Neural cell (in vitro differentiated cells): ENCODE data around the gene ABHD17C. TPM values are rescaled to one million over a fixed set of nuclear protein-coding genes. Genes with fewer than 3 reads are reported as not detected.

Source experiments
- H2AFZ ChIP-seq: fragments of 200-600, 300-800 bp; sonication (generic), shearing (Covaris generic); 2 replicates; pipeline ENCODE4 v1.6.0; 2014; ENCODE audit warnings: low read depth, mild to moderate bottlenecking, antibody characterized with exemption, low read length, moderate library complexity
- H3F3A ChIP-seq: fragments of 200-600 bp; shearing (Covaris generic); 2 replicates; pipeline ENCODE4 v1.6.1; 2016; ENCODE audit warnings: mild to moderate bottlenecking, moderate library complexity, mixed read lengths, antibody characterized with exemption, low read length; ENCODE audit not compliant: insufficient read depth, poor library complexity, severe bottlenecking
- H3K27ac ChIP-seq: fragments of 200-600, 300-800 bp; sonication (generic), shearing (Covaris generic); 2 replicates; pipeline ENCODE4 v1.5.1; 2014; ENCODE audit warnings: mild to moderate bottlenecking, low read length, moderate library complexity
- H3K27me3 ChIP-seq: fragments of 300-800, 200-600 bp; sonication (generic), shearing (Covaris generic); 2 replicates; pipeline ENCODE4 v1.6.0; 2014; ENCODE audit warnings: mild to moderate bottlenecking, low read depth, low read length, moderate library complexity; ENCODE audit not compliant: insufficient read depth
- H3K36me3 ChIP-seq: fragments of 300-800, 200-600 bp; sonication (generic), shearing (Covaris generic); 2 replicates; pipeline ENCODE4 v1.5.1; 2014; ENCODE audit warnings: mild to moderate bottlenecking, antibody characterized with exemption, low read length, moderate library complexity; ENCODE audit not compliant: insufficient read depth
- H3K4me2 ChIP-seq: fragments of 300-800, 200-600 bp; sonication (generic), shearing (Covaris generic); 2 replicates; pipeline ENCODE4 v1.6.0; 2014; ENCODE audit warnings: mild to moderate bottlenecking, low read length
- H3K4me3 ChIP-seq: fragments of 300-800, 200-600 bp; sonication (generic), shearing (Covaris generic); 2 replicates; pipeline ENCODE4 v1.5.1; 2014; ENCODE audit warnings: mild to moderate bottlenecking, low read length, moderate library complexity
- H3K79me2 ChIP-seq: fragments of 200-600 bp; shearing (Covaris generic); replicated peaks from 2 replicates; pipeline ENCODE4 v1.6.0; 2014; ENCODE audit warnings: mild to moderate bottlenecking, low read length, moderate library complexity; ENCODE audit not compliant: insufficient read depth
- H3K9ac ChIP-seq: fragments of 300-800, 200-600 bp; sonication (generic), shearing (Covaris generic); 2 replicates; pipeline ENCODE4 v1.6.1; 2016; ENCODE audit warnings: mild to moderate bottlenecking, low read length, mixed read lengths
- H3K9me2 ChIP-seq: fragments of 200-600 bp; shearing (Covaris generic); 2 replicates; pipeline ENCODE4 v1.6.1; 2016; ENCODE audit warnings: mild to moderate bottlenecking, low read length, mixed read lengths; ENCODE audit not compliant: insufficient read depth
- H3K9me3 ChIP-seq: fragments of 200-600, 300-800 bp; sonication (generic), shearing (Covaris generic); 2 replicates; pipeline ENCODE4 v1.6.1; 2016; ENCODE audit warnings: mild to moderate bottlenecking, mixed run types, low read length, moderate library complexity, mixed read lengths
- H4K20me1 ChIP-seq: fragments of 200-600 bp; shearing (Covaris generic); 2 replicates; pipeline ENCODE4 v1.6.1; 2016; ENCODE audit warnings: mild to moderate bottlenecking, mixed run types; ENCODE audit not compliant: insufficient read depth
- CTCF ChIP-seq: fragments of 450-650 bp; IDR thresholded peaks from 2 replicates; pipeline ENCODE4 v1.5.1; 2014; ENCODE audit warnings: antibody characterized with exemption, mild to moderate bottlenecking, moderate library complexity; ENCODE audit not compliant: poor library complexity, severe bottlenecking
- EP300 ChIP-seq: fragments of 450-650 bp; conservative IDR thresholded peaks from 2 replicates; pipeline ENCODE4 v1.6.1; 2014; ENCODE audit warnings: antibody characterized with exemption, mild to moderate bottlenecking, moderate library complexity; ENCODE audit not compliant: poor library complexity, severe bottlenecking
- EZH2 ChIP-seq: fragments of 200-600, 300-800 bp; shearing (Covaris generic), sonication (generic); IDR thresholded peaks from 2 replicates; pipeline ENCODE4 v1.6.1; 2014; ENCODE audit warnings: antibody characterized with exemption, low read length, borderline replicate concordance, mild to moderate bottlenecking; ENCODE audit not compliant: insufficient read depth, poor library complexity, severe bottlenecking
- MXI1 ChIP-seq: fragments of 450-650 bp; conservative IDR thresholded peaks from 2 replicates; pipeline ENCODE4 v1.6.1; 2014; ENCODE audit warnings: antibody characterized with exemption, mild to moderate bottlenecking; ENCODE audit not compliant: poor library complexity, severe bottlenecking
- POLR2AphosphoS5 ChIP-seq: IDR thresholded peaks from 2 replicates; pipeline ENCODE4 v1.6.1; 2012
- RAD21 ChIP-seq: fragments of 450-650 bp; conservative IDR thresholded peaks from 2 replicates; pipeline ENCODE4 v1.6.1; 2014; ENCODE audit warnings: antibody characterized with exemption, mild to moderate bottlenecking, moderate library complexity
- SMC3 ChIP-seq: fragments of 450-650 bp; conservative IDR thresholded peaks from 2 replicates; pipeline ENCODE4 v1.6.1; 2014; ENCODE audit warnings: antibody characterized with exemption, mild to moderate bottlenecking, moderate library complexity; ENCODE audit not compliant: poor library complexity
- TAF1 ChIP-seq: IDR thresholded peaks from 2 replicates; pipeline ENCODE4 v1.6.1; 2012; ENCODE audit warnings: low read depth
- polyA plus RNA-seq: library from polyadenylated mRNA; depleted of rRNA; stranded (reverse); fragments of >200 nt; gene quantifications from 2 replicates; pipeline ENCODE4 v1.2.3, GENCODE V29; 2014
- TF ChIP-seq, protein P1 (sequence below): IDR thresholded peaks from 2 replicates; pipeline ENCODE4 v1.6.1; 2012; ENCODE audit warnings: borderline replicate concordance

Gene ABHD17C
- polyA plus RNA-seq, 1 donor from 2014 or later, result 18.3 TPM

GRCh38 chr15:80783260-80783659 is 88.2 kb downstream of the ABHD17C start:
- TF ChIP-seq POLR2AphosphoS5, result no peak
- TF ChIP-seq EP300, result no peak
- TF ChIP-seq, protein P1, sequence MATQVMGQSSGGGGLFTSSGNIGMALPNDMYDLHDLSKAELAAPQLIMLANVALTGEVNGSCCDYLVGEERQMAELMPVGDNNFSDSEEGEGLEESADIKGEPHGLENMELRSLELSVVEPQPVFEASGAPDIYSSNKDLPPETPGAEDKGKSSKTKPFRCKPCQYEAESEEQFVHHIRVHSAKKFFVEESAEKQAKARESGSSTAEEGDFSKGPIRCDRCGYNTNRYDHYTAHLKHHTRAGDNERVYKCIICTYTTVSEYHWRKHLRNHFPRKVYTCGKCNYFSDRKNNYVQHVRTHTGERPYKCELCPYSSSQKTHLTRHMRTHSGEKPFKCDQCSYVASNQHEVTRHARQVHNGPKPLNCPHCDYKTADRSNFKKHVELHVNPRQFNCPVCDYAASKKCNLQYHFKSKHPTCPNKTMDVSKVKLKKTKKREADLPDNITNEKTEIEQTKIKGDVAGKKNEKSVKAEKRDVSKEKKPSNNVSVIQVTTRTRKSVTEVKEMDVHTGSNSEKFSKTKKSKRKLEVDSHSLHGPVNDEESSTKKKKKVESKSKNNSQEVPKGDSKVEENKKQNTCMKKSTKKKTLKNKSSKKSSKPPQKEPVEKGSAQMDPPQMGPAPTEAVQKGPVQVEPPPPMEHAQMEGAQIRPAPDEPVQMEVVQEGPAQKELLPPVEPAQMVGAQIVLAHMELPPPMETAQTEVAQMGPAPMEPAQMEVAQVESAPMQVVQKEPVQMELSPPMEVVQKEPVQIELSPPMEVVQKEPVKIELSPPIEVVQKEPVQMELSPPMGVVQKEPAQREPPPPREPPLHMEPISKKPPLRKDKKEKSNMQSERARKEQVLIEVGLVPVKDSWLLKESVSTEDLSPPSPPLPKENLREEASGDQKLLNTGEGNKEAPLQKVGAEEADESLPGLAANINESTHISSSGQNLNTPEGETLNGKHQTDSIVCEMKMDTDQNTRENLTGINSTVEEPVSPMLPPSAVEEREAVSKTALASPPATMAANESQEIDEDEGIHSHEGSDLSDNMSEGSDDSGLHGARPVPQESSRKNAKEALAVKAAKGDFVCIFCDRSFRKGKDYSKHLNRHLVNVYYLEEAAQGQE, result no peak
- TF ChIP-seq EZH2, result no peak
- no peak for TF ChIP-seq MXI1
- no peak for TF ChIP-seq CTCF
- no peak for TF ChIP-seq SMC3
- no peak overlapping the region for H3K9ac ChIP-seq
- H3K4me2 ChIP-seq, result no peak overlapping the region
- H4K20me1 ChIP-seq, result no peaks in the 10 kb centered on the region
- H3K27ac ChIP-seq, result no peak overlapping the region
- no peaks in the 10 kb centered on the region for H3K36me3 ChIP-seq
- no peaks in the 10 kb centered on the region for H3K79me2 ChIP-seq
- H2AFZ ChIP-seq, result no peak overlapping the region
- no peak overlapping the region for H3K4me3 ChIP-seq
- H3K9me2 ChIP-seq, result no peaks in the 10 kb centered on the region
- H3K9me3 ChIP-seq, result no peaks in the 10 kb centered on the region
- no peaks in the 10 kb centered on the region for H3F3A ChIP-seq
- peaks cover 52% of the 10 kb centered on the region for H3K27me3 ChIP-seq

GRCh38 chr15:80785335-80785734 is 90.2 kb downstream of the ABHD17C start:
- Histone ChIP-seq H3K79me2 (no peaks in the 10 kb centered on the region), H3K4me2 (no peak overlapping the region), H3K27me3 (peaks cover 31% of the 10 kb centered on the region), H3K4me3 (no peak overlapping the region), H3F3A (no peaks in the 10 kb centered on the region), H3K36me3 (no peaks in the 10 kb centered on the region), H3K9ac (no peak overlapping the region), H3K27ac (no peak overlapping the region), H3K9me3 (no peaks in the 10 kb centered on the region), H4K20me1 (no peaks in the 10 kb centered on the region), H3K9me2 (no peaks in the 10 kb centered on the region), H2AFZ (no peak overlapping the region)
- TF ChIP-seq MXI1 (no peak), CTCF (no peak), POLR2AphosphoS5 (no peak), RAD21 (no peak), SMC3 (no peak), EZH2 (no peak), TAF1 (no peak), EP300 (no peak)
- TF ChIP-seq, protein P1, result no peak
